DND-41 (cell line): ENCODE data around the gene ZER1.

ENCODE experiments used
- ATAC-seq: fragments of 200-7000 bp; cut with Tn5 transposase; 3 replicates; pipeline ENCODE4 v1.9.1; 2021; ENCODE audit warnings: low read depth; ENCODE audit not compliant: insufficient read depth
- DNase-seq: peaks from one replicate; pipeline ENCODE4 v3.0.0-alpha.2; 2020
- H2AFZ ChIP-seq: 2 replicates; pipeline ENCODE4 v1.6.0; 2012; ENCODE audit warnings: low read depth, low read length
- H3K27ac ChIP-seq: 2 replicates; pipeline ENCODE4 v1.5.1; 2012; ENCODE audit warnings: low read length, inconsistent platforms
- H3K27me3 ChIP-seq: fragments of 200-600 bp; sonication (generic); 2 replicates; pipeline ENCODE4 v1.6.0; 2012; ENCODE audit warnings: low read length, mild to moderate bottlenecking, inconsistent platforms; ENCODE audit not compliant: insufficient read depth, poor library complexity
- H3K36me3 ChIP-seq: 2 replicates; pipeline ENCODE4 v1.5.1; 2012; ENCODE audit warnings: low read length, inconsistent platforms; ENCODE audit not compliant: insufficient read depth
- H3K4me1 ChIP-seq: 2 replicates; pipeline ENCODE4 v1.5.1; 2012; ENCODE audit warnings: mild to moderate bottlenecking, low read length; ENCODE audit not compliant: insufficient read depth
- H3K4me2 ChIP-seq: 2 replicates; pipeline ENCODE4 v1.6.0; 2012; ENCODE audit warnings: mild to moderate bottlenecking, moderate library complexity, low read length, inconsistent platforms; ENCODE audit not compliant: insufficient read depth
- H3K4me3 ChIP-seq, 2 experiments: fragments of 200-600 bp in 1 of 2; shearing (Covaris generic) in 1 of 2; 2 replicates each; pipeline ENCODE4 v1.5.1; 2012 to 2016; ENCODE audit warnings: inconsistent platforms in 2 of 2, low read length in 2 of 2, mild to moderate bottlenecking in 2 of 2, low read depth in 1 of 2, moderate library complexity in 1 of 2
- H3K79me2 ChIP-seq: 2 replicates; pipeline ENCODE4 v1.6.0; 2012; ENCODE audit warnings: low read length, inconsistent platforms; ENCODE audit not compliant: insufficient read depth
- H3K9ac ChIP-seq: 2 replicates; pipeline ENCODE4 v1.6.0; 2012; ENCODE audit warnings: low read depth, mild to moderate bottlenecking, inconsistent platforms, low read length, moderate library complexity
- H3K9me3 ChIP-seq: 2 replicates; pipeline ENCODE4 v1.5.1; 2012; ENCODE audit warnings: low read length, moderate library complexity, mild to moderate bottlenecking, inconsistent platforms; ENCODE audit not compliant: insufficient read depth, severe bottlenecking
- H4K20me1 ChIP-seq: 2 replicates; pipeline ENCODE4 v1.6.0; 2012; ENCODE audit warnings: low read length; ENCODE audit not compliant: insufficient read depth
- CTCF ChIP-seq: IDR thresholded peaks from 2 replicates; pipeline ENCODE4 v1.5.1; 2012; ENCODE audit warnings: borderline replicate concordance, low read length, moderate library complexity, mild to moderate bottlenecking; ENCODE audit not compliant: poor library complexity, severe bottlenecking; ENCODE audit errors: extremely low read depth
- EZH2 ChIP-seq: IDR thresholded peaks from 3 replicates; pipeline ENCODE4 v1.6.1; 2012; ENCODE audit warnings: borderline replicate concordance, low read depth, mild to moderate bottlenecking, moderate library complexity, low read length, inconsistent platforms; ENCODE audit not compliant: severe bottlenecking

ZER1 gene

GRCh38 chr9:128729766-128730517, 41.8 kb downstream of the ZER1 start:
- no peaks in the 10 kb centered on the region for H4K20me1 ChIP-seq
- DNase-seq = no peak
- no peak overlapping the region for H3K4me3 ChIP-seq
- H3K27me3 ChIP-seq = no peaks in the 10 kb centered on the region
- no peak overlapping the region for H3K4me2 ChIP-seq
- no peak for ATAC-seq
- peaks cover 3% of the 10 kb centered on the region; the same call in 1 of the 2 replicates for H3K79me2 ChIP-seq
- peaks cover 27% of the 10 kb centered on the region for H3K36me3 ChIP-seq
- H3K27ac ChIP-seq = no peak overlapping the region
- no peak overlapping the region for H2AFZ ChIP-seq
- TF ChIP-seq EZH2 (no peak), CTCF (no peak)
- peaks cover 19% of the 10 kb centered on the region for H3K4me1 ChIP-seq
- no peaks in the 10 kb centered on the region for H3K9me3 ChIP-seq
- H3K9ac ChIP-seq = no peak overlapping the region

GRCh38 chr9:128729302-128729701, 42.4 kb downstream of the ZER1 start:
- no peak for DNase-seq
- H3K4me3 ChIP-seq = no peak overlapping the region
- no peak for TF ChIP-seq EZH2
- no peak for TF ChIP-seq CTCF
- H2AFZ ChIP-seq = no peak overlapping the region
- no peaks in the 10 kb centered on the region for H3K9me3 ChIP-seq
- H3K36me3 ChIP-seq = peaks cover 23% of the 10 kb centered on the region; the same call in 1 of the 2 replicates
- peaks cover 26% of the 10 kb centered on the region for H3K4me1 ChIP-seq
- no peaks in the 10 kb centered on the region for H3K27me3 ChIP-seq
- H3K4me2 ChIP-seq = no peak overlapping the region
- no peaks in the 10 kb centered on the region for H4K20me1 ChIP-seq
- H3K9ac ChIP-seq = no peak overlapping the region
- no peak for ATAC-seq
- H3K79me2 ChIP-seq = peaks cover 9% of the 10 kb centered on the region
- no peak overlapping the region for H3K27ac ChIP-seq

GRCh38 chr9:128728298-128728697, 43.4 kb downstream of the ZER1 start:
- no peaks in the 10 kb centered on the region for H3K27me3 ChIP-seq
- no peak overlapping the region for H2AFZ ChIP-seq
- H4K20me1 ChIP-seq = no peaks in the 10 kb centered on the region
- no peak overlapping the region for H3K9ac ChIP-seq
- H3K79me2 ChIP-seq = peaks cover 14% of the 10 kb centered on the region
- H3K4me2 ChIP-seq = no peak overlapping the region
- H3K27ac ChIP-seq = no peak overlapping the region
- H3K4me3 ChIP-seq = no peak overlapping the region
- H3K9me3 ChIP-seq = no peaks in the 10 kb centered on the region
- ATAC-seq (no peak), DNase-seq (no peak)
- peaks cover 20% of the 10 kb centered on the region; the same call in 1 of the 2 replicates for H3K36me3 ChIP-seq
- H3K4me1 ChIP-seq = peaks cover 31% of the 10 kb centered on the region
- TF ChIP-seq CTCF = no peak
- no peak for TF ChIP-seq EZH2
